IMR-90 (cell line): Measurements from ENCODE around the gene RIN1. TPM values are rescaled to one million over a fixed set of nuclear protein-coding genes. Genes with fewer than 3 reads are reported as not detected.

Source experiments
- ATAC-seq: fragments of 200-7000 bp; cut with Tn5 transposase; 2 replicates; pipeline ENCODE4 v1.9.1; 2020; ENCODE audit warnings: low read depth, mild to moderate bottlenecking, moderate library complexity
- BruUV-seq: library from RNA; stranded (reverse); fragments of 400-500 nt; replicated peaks from 2 replicates; lab custom pipeline; 2021; lab: Mats Ljungman, UMichigan
- CTCF ChIA-PET: fragments of 300-600 bp; formaldehyde crosslinking; extraction: SDS; loops from one replicate; lab custom pipeline; 2021; ENCODE audit warnings: antibody characterized with exemption; lab: Yijun Ruan, JAX
- POLR2A ChIA-PET: fragments of 300-600 bp; sonication (Branson Sonifier 250); formaldehyde crosslinking; loops from one replicate; lab custom pipeline; 2022; ENCODE audit warnings: antibody characterized with exemption; ENCODE audit not compliant: unreplicated experiment; lab: Charles Lee
- DNase-seq: peaks from one replicate; pipeline ENCODE4 v3.0.0; 2013
- H2AFZ ChIP-seq: replicated peaks from 2 replicates; pipeline ENCODE3; 2013; ENCODE audit warnings: low read length, mild to moderate bottlenecking; ENCODE audit not compliant: poor library complexity
- H2AK5ac ChIP-seq: 2 replicates; pipeline ENCODE4 v1.6.1; 2013; ENCODE audit warnings: low read depth, low read length, inconsistent platforms
- H2AK9ac ChIP-seq: replicated peaks from 2 replicates; pipeline ENCODE3; 2013; ENCODE audit warnings: mild to moderate bottlenecking, low read depth, low read length, moderate library complexity; ENCODE audit not compliant: poor library complexity
- H2BK120ac ChIP-seq: 2 replicates; pipeline ENCODE4 v1.6.1; 2013; ENCODE audit warnings: low read depth, low read length, inconsistent platforms
- H2BK15ac ChIP-seq: 3 replicates; pipeline ENCODE4 v1.6.1; 2013; ENCODE audit warnings: low read depth, low read length, inconsistent platforms
- H2BK20ac ChIP-seq: 2 replicates; pipeline ENCODE4 v1.6.1; 2013; ENCODE audit warnings: low read depth, mild to moderate bottlenecking, inconsistent platforms, low read length, moderate library complexity
- H2BK5ac ChIP-seq: 2 replicates; pipeline ENCODE4 v1.6.1; 2013; ENCODE audit warnings: mild to moderate bottlenecking, low read depth, low read length, inconsistent platforms; ENCODE audit not compliant: poor library complexity, severe bottlenecking
- H3K14ac ChIP-seq: replicated peaks from 2 replicates; pipeline ENCODE4 v1.6.1; 2013; ENCODE audit warnings: low read depth, low read length, inconsistent platforms
- H3K18ac ChIP-seq: 2 replicates; pipeline ENCODE4 v1.6.1; 2013; ENCODE audit warnings: low read depth, low read length, control low read depth
- H3K23ac ChIP-seq: 2 replicates; pipeline ENCODE4 v1.6.1; 2013; ENCODE audit warnings: low read depth, low read length, inconsistent platforms
- H3K27ac ChIP-seq: 2 replicates; pipeline ENCODE4 v1.5.1; 2013; ENCODE audit warnings: mild to moderate bottlenecking, control low read depth, low read length; ENCODE audit not compliant: insufficient read depth
- H3K27me3 ChIP-seq: 2 replicates; pipeline ENCODE4 v1.6.1; 2013; ENCODE audit warnings: low read length; ENCODE audit not compliant: control insufficient read depth, insufficient read depth
- H3K36me3 ChIP-seq: 2 replicates; pipeline ENCODE4 v1.6.1; 2013; ENCODE audit warnings: low read length, mixed read lengths; ENCODE audit not compliant: control insufficient read depth, insufficient read depth
- H3K4ac ChIP-seq: 2 replicates; pipeline ENCODE4 v1.6.1; 2013; ENCODE audit warnings: low read depth, low read length, inconsistent platforms
- H3K4me1 ChIP-seq: 2 replicates; pipeline ENCODE4 v1.6.1; 2013; ENCODE audit warnings: low read length, mixed read lengths; ENCODE audit not compliant: control insufficient read depth, insufficient read depth
- H3K4me2 ChIP-seq: 2 replicates; pipeline ENCODE4 v1.6.1; 2013; ENCODE audit warnings: low read depth, mild to moderate bottlenecking, control low read depth, low read length, moderate library complexity
- H3K4me3 ChIP-seq: 2 replicates; pipeline ENCODE4 v1.5.1; 2013; ENCODE audit warnings: low read depth, mild to moderate bottlenecking, control low read depth, low read length, moderate library complexity; ENCODE audit not compliant: insufficient read depth
- H3K56ac ChIP-seq: 2 replicates; pipeline ENCODE4 v1.6.1; 2013; ENCODE audit warnings: low read length, inconsistent platforms; ENCODE audit not compliant: insufficient read depth; ENCODE audit errors: extremely low read depth
- H3K79me1 ChIP-seq, 2 experiments: 2 replicates each; pipeline ENCODE4 v1.6.1; 2013; ENCODE audit warnings: low read length in 2 of 2, inconsistent platforms in 1 of 2, low read depth in 1 of 2
- H3K9ac ChIP-seq: 2 replicates; pipeline ENCODE4 v1.6.1; 2013; ENCODE audit warnings: low read depth, low read length, control low read depth
- H3K9me1 ChIP-seq: 2 replicates; pipeline ENCODE4 v1.6.1; 2013; ENCODE audit warnings: low read length, inconsistent platforms; ENCODE audit not compliant: insufficient read depth
- H3K9me3 ChIP-seq: 2 replicates; pipeline ENCODE4 v1.6.1; 2013; ENCODE audit warnings: low read length; ENCODE audit not compliant: control insufficient read depth, insufficient read depth
- H4K20me1 ChIP-seq: 2 replicates; pipeline ENCODE4 v1.6.1; 2013; ENCODE audit warnings: low read length, inconsistent platforms; ENCODE audit not compliant: insufficient read depth
- H4K5ac ChIP-seq: 2 replicates; pipeline ENCODE4 v1.6.1; 2013; ENCODE audit warnings: mild to moderate bottlenecking, low read depth, low read length, control low read depth
- H4K8ac ChIP-seq, 2 experiments: 2 replicates each; pipeline ENCODE4 v1.6.1; 2013; ENCODE audit warnings: low read depth in 2 of 2, low read length in 2 of 2, control low read depth in 1 of 2, inconsistent platforms in 1 of 2
- H4K91ac ChIP-seq: 2 replicates; pipeline ENCODE4 v1.6.1; 2013; ENCODE audit warnings: low read depth, low read length, inconsistent platforms; ENCODE audit not compliant: insufficient read depth
- POLR2A ChIP-seq: IDR thresholded peaks from 2 replicates; pipeline ENCODE4 v1.6.1; 2012; ENCODE audit warnings: mild to moderate bottlenecking, low read depth, low read length
- WGBS, 2 experiments: methylation state at CpG; one replicate each; pipeline versions ENCODE4 v1.1.5 to v1.1.7; 2013; ENCODE audit warnings: missing lambda C conversion rate in 2 of 2; ENCODE audit not compliant: insufficient read length in 1 of 2; ENCODE audit errors: extremely low coverage in 2 of 2; 5-methylcytosine and 5-hydroxymethylcytosine counted together
- dilution Hi-C: fragments of 300-500 bp; cut with HindIII; formaldehyde crosslinking; loops from one replicate; pipeline ENCODE4 v1.14.3; 2018; ENCODE audit warnings: low sequenced_read_pairs; ENCODE audit not compliant: unreplicated experiment
- in situ Hi-C: fragments of 300-500 bp; cut with MboI; formaldehyde crosslinking; loops from 3 replicates; pipeline ENCODE4 v1.14.3; 2019; ENCODE audit warnings: low sequenced_read_pairs, inconsistent platforms, mixed read lengths
- intact Hi-C: fragments of 100-400 bp; cut with micrococcal nuclease; formaldehyde crosslinking; loops from 2 replicates; pipeline ENCODE4 v1.10.0; 2022
- polyA plus RNA-seq, 3 experiments: library from polyadenylated mRNA; depleted of rRNA; stranded (reverse); fragments of >200 nt; gene quantifications; 2 replicates each; pipeline ENCODE4 v1.2.3, GENCODE V29; 2012; ENCODE audit warnings: low replicate concordance in 1 of 3
- total RNA-seq: library from RNA; depleted of rRNA; stranded (reverse); fragments of >200 nt; gene quantifications from 2 replicates; pipeline ENCODE4 v1.2.3, GENCODE V29; 2012

The RIN1 gene
- total and polyA plus RNA-seq, 2 of the 4 experiments (the other 2 are of a cell fraction): 9.9 to 20.8 TPM

GRCh38 chr11:66331542-66332370, 4.5 kb downstream of the RIN1 start:
- no peak overlapping the region for H2AK9ac ChIP-seq
- no peak overlapping the region for H2BK20ac ChIP-seq
- no peak overlapping the region for H3K27ac ChIP-seq
- H3K9me1 ChIP-seq: peaks cover 10% of the 10 kb centered on the region
- H2BK5ac ChIP-seq: no peak overlapping the region
- ChIA-PET POLR2A (interaction anchor here (0.6 kb wide), 1 partner anchor 1129 kb away, joined by 3 read pairs; no protein-coding TSS in a partner anchor), CTCF (no interaction called here)
- no peak overlapping the region for H4K5ac ChIP-seq
- peaks cover 9% of the 10 kb centered on the region; the same call in 1 of the 2 replicates for H4K20me1 ChIP-seq
- H3K14ac ChIP-seq: no peak overlapping the region
- no TSS peak for BruUV-seq
- DNase-seq: no peak
- no peak overlapping the region for H2BK15ac ChIP-seq
- in situ Hi-C loops: no loop called here
- no peak overlapping the region for H2AFZ ChIP-seq
- no peak overlapping the region for H2BK120ac ChIP-seq
- H4K8ac ChIP-seq: no peak overlapping the region
- H3K4me3 ChIP-seq: no peak overlapping the region
- no peak overlapping the region for H3K23ac ChIP-seq
- peaks cover 28% of the 10 kb centered on the region for H3K4me1 ChIP-seq
- no peaks in the 10 kb centered on the region for H3K27me3 ChIP-seq
- intact Hi-C loops: no loop called here
- peaks cover 5 to 53% of the 10 kb centered on the region in 2 experiments for H3K79me1 ChIP-seq
- no peak overlapping the region for H2AK5ac ChIP-seq
- peaks cover 18% of the 10 kb centered on the region for H3K36me3 ChIP-seq
- no peak overlapping the region for H4K91ac ChIP-seq
- no peak overlapping the region for H3K4ac ChIP-seq
- H3K9me3 ChIP-seq: no peaks in the 10 kb centered on the region
- dilution Hi-C loops: no loop called here
- no peak overlapping the region for H3K4me2 ChIP-seq
- 79% methylated on average over 4 of the region's 12 CpGs; no CpG with 5 or more reads in 1 of the 2 experiments for WGBS, 2 experiments
- H3K18ac ChIP-seq: no peak overlapping the region
- no peak for ATAC-seq
- H3K56ac ChIP-seq: no peak overlapping the region
- no peak for TF ChIP-seq POLR2A
- no peak overlapping the region for H3K9ac ChIP-seq
